Activated CD4-positive, alpha-beta T cell treated with anti-CD3 and anti-CD28 coated beads, Interleukin-2, amount 50 U/mL, for 4 hours (primary cell): Measurements from ENCODE around the gene HMCN2.
"Not testable (repeated sequence)": the region's sequence is repeated elsewhere in the genome, so short reads cannot be mapped to it uniquely, and the experiment has no call there.

ENCODE experiments used
- DNase-seq, 2 experiments: peaks; one replicate each; pipeline ENCODE4 v3.0.0-alpha.2; 2020

HMCN2 gene

GRCh38 chr9:130396581-130396980 lies 131.0 kb downstream of the HMCN2 start:
- no peak for DNase-seq

- DNase-seq = no peak
Observed at GRCh38 chr9:130398487-130399240, 133.1 kb downstream of the HMCN2 start.

- no peak for DNase-seq
Observed at GRCh38 chr9:130399768-130400167, 134.2 kb downstream of the HMCN2 start.

- DNase-seq = no peak
Observed at GRCh38 chr9:130400870-130401269, 135.3 kb downstream of the HMCN2 start.

- not testable (repeated sequence) for DNase-seq
Observed at GRCh38 chr9:130401742-130402141, 136.2 kb downstream of the HMCN2 start.

GRCh38 chr9:130402243-130402642 lies 136.7 kb downstream of the HMCN2 start:
- no peak for DNase-seq

- no peak for DNase-seq
Observed at GRCh38 chr9:130402645-130403440, 137.3 kb downstream of the HMCN2 start.

- no peak for DNase-seq
Observed at GRCh38 chr9:130405657-130406257, 140.2 kb downstream of the HMCN2 start.

- no peak for DNase-seq
Observed at GRCh38 chr9:130406278-130406895, 140.8 kb downstream of the HMCN2 start.

- DNase-seq = no peak
Observed at GRCh38 chr9:130407916-130408663, 142.5 kb downstream of the HMCN2 start.

GRCh38 chr9:130408669-130409068 lies 143.1 kb downstream of the HMCN2 start:
- DNase-seq = no peak

- DNase-seq = no peak
Observed at GRCh38 chr9:130409246-130409645, 143.7 kb downstream of the HMCN2 start.

- no peak for DNase-seq
Observed at GRCh38 chr9:130410443-130410842, 144.9 kb downstream of the HMCN2 start.

- DNase-seq = no peak
Observed at GRCh38 chr9:130411566-130411915, 146.0 kb downstream of the HMCN2 start.

- DNase-seq = no peak
Observed at GRCh38 chr9:130414081-130414731, 148.6 kb downstream of the HMCN2 start.

- no peak for DNase-seq
Observed at GRCh38 chr9:130414910-130415746, 149.6 kb downstream of the HMCN2 start.

GRCh38 chr9:130417602-130418001 lies 152.0 kb downstream of the HMCN2 start:
- no peak for DNase-seq

GRCh38 chr9:130418776-130419175 lies 153.2 kb downstream of the HMCN2 start:
- DNase-seq = no peak

- no peak for DNase-seq
Observed at GRCh38 chr9:130419521-130420035, 154.0 kb downstream of the HMCN2 start.

GRCh38 chr9:130421154-130421801 lies 155.7 kb downstream of the HMCN2 start:
- no peak for DNase-seq
